ENCODE data around the gene PACSIN2. TPM values are rescaled to one million over a fixed set of nuclear protein-coding genes. Genes with fewer than 3 reads are reported as not detected.
A peak's percentile ranks its signal among the peaks of the same experiment; 100 is the strongest.

Gene PACSIN2
- total and polyA plus RNA-seq, 10 of the 15 experiments (the other 5 are each of a cell fraction or from before 2014, with no cell fraction given), result 0.93 to 78.7 (median 46.8) TPM

- TF ChIP-seq RCOR1 (conservative IDR thresholded peaks at IDR 0.05; ENCODE audit: low read depth, low read length) (no peak), ZBTB40 (IDR thresholded peaks at IDR 0.05; ENCODE audit: borderline replicate concordance) (peak; percentile 28; the same call in 1 of the 2 replicates), MLLT1 (IDR thresholded peaks at IDR 0.05) (peak; percentile 10; the same call in 1 of the 2 replicates), JUND (IDR thresholded peaks at IDR 0.05; ENCODE audit: low read depth, low read length) (peak; percentile 31; the same call in 1 of the 2 replicates), RB1 (IDR thresholded peaks at IDR 0.05; ENCODE audit: borderline replicate concordance) (peak; percentile 39; the same call in 1 of the 2 replicates), YBX1 (IDR thresholded peaks at IDR 0.05) (no peak), EP300 (IDR thresholded peaks at IDR 0.05; ENCODE audit: borderline replicate concordance in 1 of 2, control insufficient read depth in 1 of 2, low read depth in 2 of 2, low read length in 2 of 2) (peak; percentile 88 to 91), CHD2 (IDR thresholded peaks at IDR 0.05; ENCODE audit: borderline replicate concordance, low read depth, low read length) (peak; percentile 76), FOXM1 (IDR thresholded peaks at IDR 0.05; ENCODE audit: low read depth, low read length) (peak; percentile 80), ZNF207 (IDR thresholded peaks at IDR 0.05; ENCODE audit: borderline replicate concordance) (peak; percentile 67; the same call in 1 of the 2 replicates), IRF3 (IDR thresholded peaks at IDR 0.05) (no peak; the same call in 1 of the 2 replicates), POLR2AphosphoS2 (IDR thresholded peaks at IDR 0.05; ENCODE audit: low read depth, low read length) (no peak), NR2F1 (conservative IDR thresholded peaks at IDR 0.05) (peak; percentile 89), ETV6 (conservative IDR thresholded peaks at IDR 0.05 in 1 of 2, IDR thresholded peaks at IDR 0.05 in 1 of 2; ENCODE audit: borderline replicate concordance in 1 of 2, low read depth in 1 of 2) (peak in 1 of 2 experiments; percentile 88; a peak in 2 of 4 replicates), RUNX3 (IDR thresholded peaks at IDR 0.05; ENCODE audit: low read length) (peak; percentile 96), SMAD5 (IDR thresholded peaks at IDR 0.05; ENCODE audit: low read depth) (no peak), ATF2 (IDR thresholded peaks at IDR 0.05; ENCODE audit: low read length) (peak; percentile 90), TCF12 (IDR thresholded peaks at IDR 0.05; ENCODE audit: low read depth, low read length) (peak; percentile 90), EED (IDR thresholded peaks at IDR 0.05; ENCODE audit: low read depth) (peak; percentile 98), NBN (IDR thresholded peaks at IDR 0.05) (peak; percentile 95), CBFB (IDR thresholded peaks at IDR 0.05; ENCODE audit: low read depth) (peak; percentile 92)
- TF ChIP-seq, protein P1, sequence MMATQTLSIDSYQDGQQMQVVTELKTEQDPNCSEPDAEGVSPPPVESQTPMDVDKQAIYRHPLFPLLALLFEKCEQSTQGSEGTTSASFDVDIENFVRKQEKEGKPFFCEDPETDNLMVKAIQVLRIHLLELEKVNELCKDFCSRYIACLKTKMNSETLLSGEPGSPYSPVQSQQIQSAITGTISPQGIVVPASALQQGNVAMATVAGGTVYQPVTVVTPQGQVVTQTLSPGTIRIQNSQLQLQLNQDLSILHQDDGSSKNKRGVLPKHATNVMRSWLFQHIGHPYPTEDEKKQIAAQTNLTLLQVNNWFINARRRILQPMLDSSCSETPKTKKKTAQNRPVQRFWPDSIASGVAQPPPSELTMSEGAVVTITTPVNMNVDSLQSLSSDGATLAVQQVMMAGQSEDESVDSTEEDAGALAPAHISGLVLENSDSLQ (IDR thresholded peaks at IDR 0.05), result peak; percentile 81
Observed at GRCh38 chr22:42933485-42934091, 81.4 kb downstream of the PACSIN2 start (continued).

Data from GM12878 (cell line).